ENCODE measurements around the gene GLRX3. TPM values are rescaled to one million over a fixed set of nuclear protein-coding genes. Genes with fewer than 3 reads are reported as not detected.
"Not testable (repeated sequence)": the region's sequence is repeated elsewhere in the genome, so short reads cannot be mapped to it uniquely, and the experiment has no call there.

Gene GLRX3
- total RNA-seq, 1 donor from 2014 or later: 112 TPM

DNA sequence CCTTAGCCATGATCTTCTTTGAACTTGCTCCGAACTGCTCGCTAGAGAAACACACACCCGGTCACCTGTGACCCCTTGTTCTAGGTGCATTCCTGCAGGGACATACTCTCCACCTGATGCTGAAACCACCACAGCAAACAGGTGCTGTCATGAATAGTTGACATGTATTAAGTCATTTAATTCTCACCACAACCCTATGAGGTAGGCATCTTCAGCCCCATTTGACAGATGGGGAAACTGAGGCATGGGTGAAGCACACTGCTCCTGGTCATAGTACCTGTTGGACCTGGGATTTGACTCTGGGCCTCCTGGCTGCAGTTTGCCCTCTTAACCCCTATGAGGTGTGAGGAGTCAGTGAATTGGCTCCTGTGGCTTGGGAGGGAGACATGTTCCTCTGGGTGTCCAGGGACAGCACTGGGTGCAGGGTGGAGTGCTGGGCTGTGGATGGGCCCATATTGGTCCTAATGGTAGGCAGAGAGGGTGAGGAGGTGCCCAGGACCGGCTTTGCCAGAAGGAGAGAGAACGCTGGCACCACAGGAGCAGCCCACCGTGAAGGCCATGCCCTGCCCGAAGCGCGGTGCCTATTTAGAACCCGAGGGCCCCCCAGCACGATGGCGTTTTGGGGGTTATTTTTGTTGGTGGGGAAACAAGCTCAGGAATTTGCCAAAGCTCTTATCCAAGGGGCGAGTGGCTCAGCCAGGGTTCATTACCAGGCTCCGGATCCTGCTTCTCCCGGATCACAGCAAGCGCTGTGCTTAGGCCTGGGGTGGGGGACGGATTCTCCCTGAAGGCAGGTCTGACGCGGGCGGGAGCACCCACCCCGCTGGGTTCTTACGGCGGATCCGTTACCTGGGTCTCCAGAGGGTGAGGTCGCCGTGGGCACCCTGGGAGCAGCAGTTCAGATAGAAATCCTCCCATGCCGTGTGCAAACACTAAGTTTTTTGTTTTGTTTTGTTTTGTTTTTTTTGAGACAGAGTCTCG is 52.3 kb downstream of the GLRX3 start:
- DNase-seq (ENCODE audit: low read depth): no peak

DNA sequence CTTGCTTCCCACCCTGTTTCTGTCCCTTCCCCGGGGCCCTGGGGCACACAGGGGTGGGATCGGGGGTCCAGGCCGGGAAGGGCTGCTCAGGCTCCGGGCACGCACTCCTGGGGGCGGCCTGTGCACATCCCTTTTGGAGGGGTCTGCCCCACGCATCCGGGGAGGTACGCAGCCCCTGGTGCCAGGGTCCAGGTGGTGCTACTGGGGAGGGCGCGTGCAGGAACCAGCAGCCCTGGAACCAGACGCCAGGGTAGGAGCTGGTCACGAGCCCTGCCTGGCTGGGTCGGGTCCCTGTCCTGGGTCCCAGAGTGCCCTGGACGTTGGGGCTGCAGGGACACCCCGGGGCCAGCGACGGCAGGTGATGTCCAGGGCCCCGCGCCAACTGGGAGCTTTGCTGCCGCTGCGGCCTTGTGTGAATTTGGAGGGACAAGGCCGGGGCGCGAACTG is 53.4 kb downstream of the GLRX3 start:
- no peak for DNase-seq (ENCODE audit: low read depth)

DNA sequence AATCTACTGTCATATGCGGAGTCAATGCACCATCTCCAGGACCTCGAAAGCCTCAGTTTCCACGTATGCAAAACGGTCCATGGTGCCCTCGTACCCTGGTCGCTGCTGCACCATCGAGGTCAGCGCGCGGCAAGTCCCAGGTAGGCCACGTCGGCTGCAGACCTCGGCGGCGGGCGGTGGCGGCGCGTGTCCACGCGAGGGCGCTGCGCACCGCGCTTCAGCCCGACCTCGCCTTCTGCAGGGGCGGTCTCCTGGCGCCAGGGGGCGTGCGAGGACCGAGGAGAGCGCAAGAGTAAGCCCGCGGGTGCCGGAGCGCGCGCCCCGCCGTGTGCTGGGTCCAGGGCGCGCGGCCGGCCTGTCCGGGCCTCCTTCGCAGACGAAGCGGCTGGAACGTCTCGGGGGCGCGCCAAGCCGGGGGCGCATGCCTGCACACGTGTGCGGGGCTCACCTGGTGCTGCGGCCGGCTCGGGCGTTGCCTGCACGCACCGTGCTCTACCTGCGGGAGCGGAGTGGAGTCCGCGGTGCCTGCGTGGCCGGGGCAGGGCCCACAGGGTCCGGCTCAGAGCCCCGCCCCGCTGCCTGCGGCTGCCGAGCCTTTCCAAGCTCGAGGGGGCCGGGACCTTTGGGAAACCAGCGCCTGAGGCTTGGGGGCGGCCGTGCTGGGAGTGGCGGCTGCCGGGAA is 54.0 kb downstream of the GLRX3 start:
- DNase-seq (ENCODE audit: low read depth): peak; percentile 67

DNA sequence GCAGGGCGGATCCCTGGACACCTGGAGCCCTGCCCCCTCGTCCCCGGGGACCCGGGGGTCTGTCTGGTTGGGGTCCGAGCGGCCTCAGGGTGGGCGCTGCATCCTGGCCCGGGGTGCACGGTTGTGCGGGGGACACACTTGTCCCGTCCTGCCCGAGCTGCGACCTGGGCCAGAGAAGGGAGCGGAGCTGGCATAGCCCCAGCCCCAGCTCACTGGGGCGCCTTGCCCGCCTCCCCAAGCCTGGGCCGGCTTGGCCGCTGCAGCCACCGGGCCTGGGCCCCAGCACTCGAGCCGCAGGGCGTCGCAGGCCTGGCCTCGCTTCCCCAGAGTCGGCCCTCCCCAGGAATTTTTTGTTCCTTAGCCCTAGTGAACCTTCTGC is 54.5 kb downstream of the GLRX3 start:
- no peak for DNase-seq (ENCODE audit: low read depth)

DNA sequence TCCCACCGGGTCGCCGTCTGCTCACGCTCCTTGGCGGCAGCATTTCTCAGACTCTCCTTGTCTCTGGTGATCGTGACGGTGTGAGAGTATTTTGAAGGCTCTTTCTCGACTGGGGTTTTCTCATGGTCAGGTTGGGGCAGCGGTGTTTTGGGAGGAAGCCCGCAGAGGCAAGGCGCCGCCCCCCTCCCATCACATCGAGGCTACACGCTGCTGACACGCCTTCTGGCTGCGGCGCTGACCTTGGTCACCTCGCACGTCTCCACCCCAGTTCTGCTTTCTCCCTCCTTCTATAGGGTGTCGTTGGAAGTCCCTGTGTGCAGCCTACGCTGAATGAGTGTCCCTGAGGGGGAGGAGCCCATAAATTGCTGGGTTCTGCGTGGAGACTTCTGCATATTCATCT is 55.2 kb downstream of the GLRX3 start:
- no peak for DNase-seq (ENCODE audit: low read depth)

DNA sequence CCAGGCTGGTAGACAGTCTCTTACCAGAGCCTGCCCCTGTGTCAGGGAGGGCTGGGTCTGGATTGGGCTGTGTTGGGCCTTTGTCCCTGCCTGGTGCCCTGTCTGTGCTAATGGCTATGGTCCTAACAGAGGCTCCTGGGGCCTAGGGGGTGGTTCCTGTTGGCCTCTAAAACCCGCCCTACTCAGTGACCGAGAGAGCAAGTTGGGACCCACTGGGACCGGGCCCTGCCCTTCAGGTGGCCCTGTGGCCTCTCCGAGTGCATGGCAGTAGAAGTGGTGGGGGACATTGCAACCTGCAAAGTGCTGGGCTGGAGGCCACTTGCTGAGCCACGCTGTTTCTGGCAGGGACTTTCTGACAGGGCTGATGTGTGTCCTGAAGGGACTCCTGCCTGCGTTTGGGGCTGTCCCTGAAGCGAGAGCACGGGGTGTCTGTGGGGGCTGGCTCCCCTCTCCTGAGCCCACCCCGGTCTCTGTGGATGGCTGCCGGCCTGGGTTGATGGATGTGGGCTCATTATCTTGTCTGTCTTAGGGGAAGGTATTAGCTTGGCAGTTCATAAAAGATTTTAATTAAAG is 56.2 kb downstream of the GLRX3 start:
- DNase-seq (ENCODE audit: low read depth): no peak

DNA sequence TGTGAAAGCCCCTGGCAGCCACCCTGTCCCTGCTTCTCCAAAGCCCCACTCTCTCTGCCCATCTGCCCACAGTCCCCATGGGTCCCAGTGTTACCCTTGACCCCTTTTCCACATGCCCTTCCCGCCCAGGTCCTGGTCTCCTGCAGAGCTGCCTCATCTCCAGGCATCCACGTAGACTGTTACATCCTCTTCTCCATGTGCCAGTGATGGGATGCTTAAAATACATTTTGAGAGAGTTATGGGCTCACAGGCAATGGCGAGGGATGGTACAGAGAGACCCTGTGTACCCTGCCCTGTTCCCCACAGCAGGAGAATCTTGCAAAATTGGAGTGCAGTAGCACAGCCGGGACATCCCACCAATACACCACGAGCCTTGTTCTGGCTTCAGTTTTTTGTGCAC is 56.8 kb downstream of the GLRX3 start:
- DNase-seq (ENCODE audit: low read depth): no peak

DNA sequence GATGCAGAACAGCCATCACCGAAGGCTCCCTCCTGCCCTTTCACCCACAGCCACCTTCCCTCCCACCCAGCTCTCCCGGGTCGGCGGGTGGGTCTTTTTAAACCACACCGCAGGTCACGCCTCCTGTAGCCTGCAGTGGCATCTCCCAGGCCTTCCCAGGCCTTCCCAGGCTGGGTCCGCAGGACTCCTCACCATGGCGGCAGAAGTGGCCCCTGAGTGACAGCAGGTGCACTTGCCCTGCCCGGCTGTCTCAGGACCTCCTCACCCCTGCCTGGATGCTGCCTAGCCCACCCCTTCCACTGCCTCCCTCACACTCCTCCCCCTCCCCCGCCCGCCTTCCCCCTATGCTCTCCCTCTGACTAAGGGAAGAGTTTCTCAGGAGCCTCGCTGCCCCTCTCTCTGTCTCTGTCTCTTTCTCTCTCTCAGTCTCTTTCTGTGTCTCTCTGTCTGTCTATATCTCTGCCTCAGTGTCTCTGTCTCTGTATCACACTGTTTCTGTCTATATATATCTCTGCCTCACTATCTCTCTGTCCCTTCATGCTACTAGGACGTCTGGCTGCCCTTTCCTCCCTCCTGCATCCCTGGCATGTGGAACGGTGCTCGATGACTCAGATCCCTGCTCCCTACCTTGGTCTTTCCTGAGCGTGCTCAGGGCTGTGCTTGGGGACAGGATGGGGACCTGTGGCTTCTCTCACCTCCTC is 57.5 kb downstream of the GLRX3 start:
- DNase-seq (ENCODE audit: low read depth): no peak

DNA sequence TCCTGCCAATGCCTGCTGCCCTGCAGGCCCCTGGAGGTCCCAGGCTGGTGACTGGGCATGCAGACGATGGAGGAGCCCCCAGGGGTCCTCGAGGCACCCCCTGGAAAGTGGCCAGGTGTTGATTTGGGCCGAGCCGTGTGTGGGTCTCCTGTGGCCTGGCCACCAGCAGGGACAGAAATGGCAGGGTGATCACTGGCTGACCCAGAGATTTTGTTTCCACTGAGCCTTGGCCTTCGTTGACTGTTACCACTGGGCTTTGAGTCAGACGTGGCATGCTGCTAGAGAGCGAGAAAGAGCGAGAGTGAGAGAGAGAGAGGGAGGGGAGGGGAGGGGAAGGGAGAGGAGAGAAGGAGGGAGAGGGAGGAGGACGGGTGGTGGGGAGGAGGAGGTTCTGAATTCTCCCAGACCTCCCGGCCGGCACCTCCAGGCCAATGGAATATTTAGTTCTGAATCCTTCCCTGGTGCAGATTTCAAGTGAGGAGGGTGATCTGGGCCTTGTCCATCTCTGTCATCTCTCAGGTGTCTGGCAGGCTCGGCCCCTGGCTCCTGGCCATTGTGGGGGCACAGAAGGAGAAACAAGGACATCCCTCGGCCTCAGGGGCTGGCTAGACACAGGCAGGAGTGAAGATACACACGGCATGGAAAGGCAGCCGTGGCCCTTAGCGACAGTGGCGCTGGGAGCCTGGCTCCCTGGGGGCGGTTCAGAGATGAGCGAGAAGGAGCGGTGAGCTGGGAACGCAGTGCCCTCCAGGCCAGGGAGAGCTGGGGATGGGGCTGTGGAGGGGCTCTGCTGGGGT is 58.2 kb downstream of the GLRX3 start:
- DNase-seq (ENCODE audit: low read depth): no peak

DNA sequence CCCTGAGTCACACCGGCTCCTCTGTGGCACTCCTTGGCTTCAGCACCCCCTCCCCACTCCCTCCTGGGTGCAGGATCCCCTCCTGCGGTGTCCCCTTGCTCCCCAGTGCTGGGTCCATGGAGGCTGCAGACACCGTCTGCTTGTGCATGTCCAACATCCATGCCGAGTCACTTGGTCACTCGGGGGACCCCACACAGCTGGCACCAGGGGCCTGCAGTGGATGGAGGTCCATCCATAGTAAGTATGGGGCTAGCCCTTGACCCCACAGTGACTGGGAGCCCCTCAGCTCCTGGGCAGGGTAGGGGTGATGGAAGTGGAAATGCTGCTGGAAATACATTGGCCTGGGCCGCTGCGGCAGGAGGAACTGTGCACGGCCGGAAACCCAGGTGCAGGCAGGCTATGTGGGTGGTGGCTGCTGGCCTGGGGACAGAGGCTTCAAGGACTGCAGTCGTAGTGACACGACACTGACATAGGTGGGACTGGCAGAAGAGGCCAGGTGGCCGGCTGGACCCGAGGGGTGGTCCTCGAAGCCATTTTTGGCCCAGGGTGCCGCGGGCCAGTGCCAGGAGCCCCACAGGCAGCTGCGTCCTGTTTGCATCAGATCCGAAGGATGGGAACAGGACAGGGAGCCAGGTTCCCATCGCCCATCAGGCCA is 58.9 kb downstream of the GLRX3 start:
- DNase-seq (ENCODE audit: low read depth): no peak

DNA sequence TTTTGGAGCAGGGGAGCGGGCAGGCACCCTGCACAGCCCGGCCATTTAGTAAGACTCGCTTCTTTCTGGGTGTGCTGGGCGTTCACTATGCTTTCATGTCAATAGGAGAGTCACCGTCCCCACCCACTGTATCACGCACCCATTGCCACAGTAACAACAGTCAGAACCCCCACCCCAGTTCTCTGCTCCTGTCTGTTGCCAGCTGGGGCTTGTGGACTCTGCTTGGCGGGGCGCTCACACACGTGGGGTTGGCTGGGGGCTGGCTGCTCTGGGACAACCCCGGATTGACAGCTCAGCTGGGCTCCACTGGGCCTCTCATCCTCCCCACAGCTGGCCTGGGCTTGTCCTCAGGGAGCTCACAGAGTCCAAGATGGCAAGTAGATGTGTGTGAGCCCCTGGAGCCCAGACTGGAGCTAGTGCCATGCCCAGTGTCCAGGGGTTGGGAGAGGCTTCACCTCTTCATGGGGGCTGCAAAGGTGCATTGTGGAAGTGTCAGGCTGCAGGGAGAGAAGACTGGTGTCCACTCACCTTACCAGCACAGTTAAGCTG is 59.6 kb downstream of the GLRX3 start:
- no peak for DNase-seq (ENCODE audit: low read depth)

DNA sequence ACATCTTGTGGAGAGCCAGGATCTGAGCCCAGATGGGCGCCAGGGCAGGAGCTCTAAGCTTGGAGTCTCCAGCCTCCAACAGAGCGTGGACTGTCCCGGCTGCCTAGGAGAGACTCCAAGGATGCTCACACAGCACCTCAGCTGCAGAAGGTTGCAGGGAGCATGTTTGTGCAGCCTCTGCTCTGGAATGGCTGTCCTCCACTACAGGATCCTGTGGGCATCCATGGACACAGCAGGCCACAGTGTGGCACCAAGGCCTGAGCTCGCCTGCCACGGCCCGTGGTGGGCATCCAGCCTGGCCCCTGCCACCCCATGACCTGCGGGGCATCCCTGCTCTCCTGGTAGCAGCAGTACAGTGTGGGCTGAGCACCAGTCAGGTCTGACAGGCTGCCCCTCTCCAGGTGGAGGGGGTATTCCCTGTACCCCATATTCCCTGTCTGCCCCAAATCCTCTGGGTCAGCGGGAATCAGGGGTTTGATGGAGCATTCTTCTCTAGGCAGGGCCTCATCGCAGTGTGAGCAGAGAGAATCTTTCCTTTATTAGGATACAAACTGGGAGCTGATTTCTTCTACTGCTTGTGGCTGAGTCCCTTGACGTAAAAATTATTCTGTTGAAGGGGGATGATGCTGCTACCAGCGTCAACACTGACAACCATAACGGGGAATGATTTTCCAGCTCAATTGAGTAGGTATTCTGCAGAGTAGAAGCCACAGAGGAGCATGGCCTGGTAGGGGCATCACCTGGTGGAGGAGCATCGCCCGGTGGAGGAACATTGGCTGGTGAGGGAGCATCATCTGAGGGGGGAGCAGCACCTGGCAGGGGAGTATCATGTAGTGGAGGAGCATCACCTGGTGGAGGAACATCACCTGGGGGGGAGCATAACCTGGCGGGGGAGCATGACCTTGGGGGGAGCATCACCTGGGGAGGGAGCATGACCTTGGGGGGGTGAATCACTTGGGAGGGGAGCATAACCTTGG is 60.6 kb downstream of the GLRX3 start:
- DNase-seq (ENCODE audit: low read depth): no peak

DNA sequence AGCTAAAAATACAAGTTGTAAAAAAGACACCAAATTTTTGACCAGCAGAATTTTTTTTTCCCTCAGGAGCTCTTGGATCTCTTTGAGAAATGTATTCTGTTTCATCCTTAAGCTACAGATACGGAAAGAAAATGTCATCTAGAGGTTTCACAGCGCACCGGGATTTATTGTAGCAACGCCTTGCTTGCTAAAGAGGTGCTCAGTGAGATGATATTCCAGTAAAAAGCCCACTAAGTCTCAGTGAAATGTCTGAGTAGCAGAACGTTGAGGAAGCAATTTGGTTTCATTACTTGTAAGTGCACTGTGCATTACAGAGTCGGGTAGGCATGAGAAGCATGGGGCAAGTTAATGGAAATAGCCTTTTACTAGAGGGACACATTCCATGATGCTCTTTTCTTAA is 62.5 kb downstream of the GLRX3 start:
- no peak for DNase-seq (ENCODE audit: low read depth)

DNA sequence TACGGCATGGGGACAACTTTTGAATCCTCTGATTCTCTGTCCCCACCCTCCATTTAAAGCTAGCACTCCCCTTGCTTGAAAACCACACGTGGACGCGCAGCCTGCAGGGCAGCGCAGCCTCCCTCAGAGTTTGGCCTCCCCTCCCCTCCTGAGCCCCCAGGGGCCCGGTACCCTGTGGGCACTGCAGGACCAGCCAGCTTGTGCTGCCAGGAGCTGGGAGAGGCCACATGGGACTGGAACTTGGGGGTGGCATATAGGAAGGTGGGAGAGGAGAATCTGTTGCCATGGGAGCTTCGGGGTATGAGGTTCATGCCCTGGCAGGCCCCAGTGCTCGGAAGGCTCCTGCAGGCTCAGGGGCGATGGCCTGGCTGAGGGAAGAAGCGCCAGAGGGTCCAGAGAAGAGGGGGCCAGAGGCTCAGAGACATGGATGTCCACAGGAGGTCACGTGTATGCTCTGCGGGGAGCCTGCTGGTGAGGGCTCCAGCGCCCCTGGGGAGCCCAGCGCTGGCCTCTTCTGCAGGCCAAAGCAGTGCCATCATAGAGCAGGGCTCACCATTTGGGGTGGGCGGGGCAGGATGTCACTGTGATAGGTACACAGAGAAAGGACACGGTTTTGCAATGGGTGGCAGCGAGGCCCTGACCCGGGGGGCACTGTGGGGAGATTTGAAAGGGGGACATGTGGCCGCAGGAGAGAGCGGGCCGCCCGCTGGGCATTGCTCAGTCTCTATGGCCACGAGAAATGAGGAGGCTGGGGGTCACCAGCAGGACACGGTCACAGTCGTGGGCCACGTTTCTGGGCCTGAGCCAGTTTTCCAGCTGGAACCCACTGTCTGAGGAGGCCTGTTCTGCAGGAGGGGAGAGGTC is 64.2 kb downstream of the GLRX3 start:
- DNase-seq (ENCODE audit: low read depth): no peak

DNA sequence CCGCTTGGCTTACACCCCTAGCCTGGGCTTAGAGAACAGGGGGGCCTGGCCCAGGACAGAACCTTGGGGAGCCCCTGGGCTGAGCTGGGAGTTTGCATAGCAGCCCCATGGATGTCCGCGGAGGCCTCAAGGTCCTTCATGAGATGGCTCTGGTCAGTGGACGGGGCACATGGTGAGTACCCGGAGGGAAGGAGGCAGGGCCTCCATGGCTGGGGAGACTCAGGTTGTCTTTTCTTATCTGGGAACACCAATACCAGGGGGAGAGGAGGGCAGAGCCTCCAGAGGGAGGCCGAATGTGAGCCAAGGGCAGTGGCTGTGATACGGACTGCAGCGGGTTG is 64.8 kb downstream of the GLRX3 start:
- no peak for DNase-seq (ENCODE audit: low read depth)

DNA sequence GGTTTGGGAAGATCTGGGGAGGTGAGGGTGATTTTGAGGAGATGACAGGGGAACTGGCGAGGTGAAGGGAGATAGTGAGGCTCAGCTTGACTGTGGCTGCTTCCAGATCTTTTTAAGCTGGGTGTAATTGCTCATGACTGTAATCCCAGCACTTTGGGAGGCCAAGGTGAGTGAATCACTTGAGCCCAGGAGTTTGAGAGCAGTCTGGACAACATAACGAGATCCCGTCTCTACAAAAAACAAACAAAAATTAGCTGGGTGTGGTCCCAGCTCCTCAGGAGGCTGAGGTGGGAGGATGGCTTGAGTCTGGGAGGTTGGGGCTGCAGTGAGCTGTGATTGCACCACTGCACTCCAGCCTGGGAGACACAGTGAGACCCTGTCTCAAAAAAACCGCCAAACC is 66.0 kb downstream of the GLRX3 start:
- not testable (repeated sequence) for DNase-seq (ENCODE audit: low read depth)

DNA sequence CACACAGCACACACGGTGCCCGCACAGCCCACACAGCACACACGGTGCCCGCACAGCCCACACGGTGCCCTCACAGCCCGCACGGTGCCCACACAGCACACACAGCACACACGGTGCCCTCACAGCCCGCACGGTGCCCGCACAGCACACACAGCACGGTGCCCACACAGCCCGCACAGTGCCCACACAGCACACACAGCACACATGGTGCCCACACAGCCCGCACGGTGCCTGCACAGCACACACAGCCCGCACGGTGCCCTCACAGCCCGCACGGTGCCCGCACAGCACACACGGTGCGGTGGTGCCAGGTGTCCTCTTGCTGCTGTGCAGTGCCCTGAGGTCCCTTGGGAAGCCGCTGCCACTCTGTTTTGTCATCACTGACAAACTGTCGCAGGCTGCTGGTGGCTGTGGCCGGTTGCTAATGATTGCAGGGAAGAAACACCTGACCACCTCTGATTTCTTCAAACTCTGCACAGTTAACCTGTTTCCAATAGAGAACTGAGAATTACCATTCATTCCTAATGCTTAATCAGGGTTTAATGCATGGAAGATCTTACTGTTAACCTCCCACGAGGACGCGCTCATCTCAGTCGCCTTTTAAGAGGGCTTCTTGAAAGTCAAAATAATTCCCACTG is 66.9 kb downstream of the GLRX3 start:
- no peak for DNase-seq (ENCODE audit: low read depth)
